ENCODE results near the gene TRIL. TPM values are rescaled to one million over a fixed set of nuclear protein-coding genes. Genes with fewer than 3 reads are reported as not detected.
A peak's percentile ranks its signal among the peaks of the same experiment; 100 is the strongest.

Gene TRIL
- total RNA-seq, 1 donor from 2014 or later, result 6.5 TPM

DNA sequence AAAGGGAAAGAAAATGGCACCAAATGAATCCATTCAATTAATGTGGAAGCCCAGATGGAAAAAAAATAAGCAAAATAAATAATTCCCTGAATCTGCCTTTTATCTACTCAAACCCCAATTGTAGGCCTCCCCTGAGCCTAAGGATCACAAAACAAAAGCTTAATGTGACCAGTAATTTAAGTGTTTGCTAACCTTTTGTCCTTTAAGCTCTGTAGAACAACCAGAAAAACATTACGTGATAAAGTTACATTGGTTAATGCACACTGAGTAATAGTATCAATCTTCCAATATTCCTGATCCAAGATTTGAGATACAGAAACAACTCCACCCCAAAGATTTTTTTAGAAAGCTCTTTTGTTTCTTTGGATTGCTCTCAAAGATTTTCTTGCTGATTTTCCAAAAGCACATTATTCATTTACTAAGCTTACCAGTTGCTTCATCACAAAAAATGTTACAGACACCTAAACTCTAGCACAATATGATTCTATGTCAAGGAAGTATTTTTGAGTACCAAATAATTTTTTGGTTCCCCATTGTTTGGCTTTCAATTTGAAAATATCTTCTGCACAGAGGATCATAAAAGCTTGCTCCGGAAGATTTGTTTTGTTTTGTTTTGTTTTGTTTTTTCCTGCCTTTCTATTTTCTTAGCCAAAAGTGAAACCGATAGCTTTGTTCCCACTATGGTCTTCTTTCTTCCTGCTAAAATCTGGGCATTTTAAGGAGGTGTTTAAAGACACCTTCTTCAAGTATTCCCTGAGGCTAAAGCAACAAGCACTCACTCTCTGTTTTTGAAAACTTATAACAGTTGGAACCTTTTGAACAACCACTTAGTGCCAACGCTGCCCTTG lies 54.2 kb downstream of the TRIL start:
- no peak for TF ChIP-seq CTCF (IDR thresholded peaks at IDR 0.05)
- DNase-seq (no peak), ATAC-seq (no peak)
- no peaks in the 10 kb centered on the region for H3K9me3 ChIP-seq
- intact Hi-C loops (cut with DNase I), result no loop called here
- H3K4me1 ChIP-seq, result no peaks in the 10 kb centered on the region
- H3K36me3 ChIP-seq, result no peaks in the 10 kb centered on the region
- H3K27me3 ChIP-seq, result no peaks in the 10 kb centered on the region
- peak overlapping the region; percentile 34 for H3K4me3 ChIP-seq
- H3K27ac ChIP-seq, result no peak overlapping the region

Other genes with a start within 250 kb of the TRIL start
- 31.9 TPM for gene CPVL, start 188.2 kb upstream of the TRIL start, total RNA-seq
- 14.4 TPM for gene CHN2, start 236.4 kb upstream of the TRIL start, total RNA-seq